IPS DF 4.7 (cell line): ENCODE data around the gene PEX16.

ENCODE experiments used
- DNase-seq: peaks from one replicate; pipeline ENCODE4 v3.0.0-alpha.2; 2013; ENCODE audit warnings: low spot score; ENCODE audit errors: extremely low read depth

Gene PEX16

GRCh38 chr11:45879803-45880686, 37.6 kb downstream of the PEX16 start:
- DNase-seq, result no peak

- no peak for DNase-seq
Measured at GRCh38 chr11:45877845-45878244, 39.8 kb downstream of the PEX16 start.

- no peak for DNase-seq
Measured at GRCh38 chr11:45877221-45877620, 40.5 kb downstream of the PEX16 start.

GRCh38 chr11:45876401-45876800, 41.3 kb downstream of the PEX16 start:
- no peak for DNase-seq

- peak; percentile 58 for DNase-seq
Measured at GRCh38 chr11:45872651-45873356, 44.9 kb downstream of the PEX16 start.

- no peak for DNase-seq
Measured at GRCh38 chr11:45871638-45872037, 46.0 kb downstream of the PEX16 start.

GRCh38 chr11:45870706-45871105, 47.0 kb downstream of the PEX16 start:
- DNase-seq, result no peak

- DNase-seq, result no peak
Measured at GRCh38 chr11:45869551-45869950, 48.1 kb downstream of the PEX16 start.

GRCh38 chr11:45864041-45864440, 53.6 kb downstream of the PEX16 start:
- no peak for DNase-seq

- DNase-seq, result no peak
Measured at GRCh38 chr11:45860764-45861510, 56.7 kb downstream of the PEX16 start.

GRCh38 chr11:45860348-45860747, 57.3 kb downstream of the PEX16 start:
- no peak for DNase-seq
